ENCODE results near the gene MFSD12. TPM values are rescaled to one million over a fixed set of nuclear protein-coding genes. Genes with fewer than 3 reads are reported as not detected.

MFSD12 gene
- total RNA-seq, 1 experiment from 2014 or later, result 60.6 TPM

- no TSS peak for BruUV-seq (replicated peaks)
- Mint-ChIP-seq H3K9me3 (ENCODE audit: unreplicated experiment) (no peaks in the 10 kb centered on the region), H3K36me3 (ENCODE audit: insufficient read depth, unreplicated experiment) (peaks cover 25% of the 10 kb centered on the region), H3K27ac (ENCODE audit: unreplicated experiment) (no peak overlapping the region), H3K4me3 (ENCODE audit: unreplicated experiment) (no peak overlapping the region), H3K4me1 (ENCODE audit: low read depth, unreplicated experiment) (no peaks in the 10 kb centered on the region), H3K27me3 (ENCODE audit: insufficient read depth, unreplicated experiment) (no peaks in the 10 kb centered on the region)
- no peak for TF ChIP-seq CTCF (IDR thresholded peaks at IDR 0.05; ENCODE audit: insufficient read depth in 1 of 2, low read depth in 1 of 2, low read length in 1 of 2, severe bottlenecking in 1 of 2, unreplicated experiment in 1 of 2)
- ChIA-PET POLR2A (no interaction called here), CTCF (no interaction called here)
- intact Hi-C loops (cut with micrococcal nuclease; ENCODE audit: unreplicated experiment), result no loop called here
- Histone ChIP-seq H3K4me1 (no peaks in the 10 kb centered on the region; the same call in 1 of the 2 replicates), H3K9me3 (no peaks in the 10 kb centered on the region), H3K4me3 (ENCODE audit: low read depth, low read length) (no peak overlapping the region), H3K27me3 (replicated peaks; ENCODE audit: control insufficient read depth, insufficient read depth, low read length) (no peaks in the 10 kb centered on the region), H3K36me3 (ENCODE audit: control insufficient read depth, insufficient read depth, low read length) (peaks cover 1% of the 10 kb centered on the region)
- no peak for DNase-seq
Measured at GRCh38 chr19:3512562-3513228, 44.7 kb downstream of the MFSD12 start.

- Mint-ChIP-seq H3K36me3 (ENCODE audit: insufficient read depth, unreplicated experiment) (peaks cover 31% of the 10 kb centered on the region), H3K27ac (ENCODE audit: unreplicated experiment) (no peak overlapping the region), H3K27me3 (ENCODE audit: insufficient read depth, unreplicated experiment) (no peaks in the 10 kb centered on the region), H3K9me3 (ENCODE audit: unreplicated experiment) (no peaks in the 10 kb centered on the region), H3K4me1 (ENCODE audit: low read depth, unreplicated experiment) (no peaks in the 10 kb centered on the region), H3K4me3 (ENCODE audit: unreplicated experiment) (no peak overlapping the region)
- POLR2A ChIA-PET, result no interaction called here
- no peak for TF ChIP-seq CTCF (IDR thresholded peaks at IDR 0.05; ENCODE audit: insufficient read depth in 1 of 2, low read depth in 1 of 2, low read length in 1 of 2, severe bottlenecking in 1 of 2, unreplicated experiment in 1 of 2)
- Histone ChIP-seq H3K27me3 (replicated peaks; ENCODE audit: control insufficient read depth, insufficient read depth, low read length) (no peaks in the 10 kb centered on the region), H3K36me3 (ENCODE audit: control insufficient read depth, insufficient read depth, low read length) (peaks cover 1% of the 10 kb centered on the region), H3K4me3 (ENCODE audit: low read depth, low read length) (no peak overlapping the region), H3K4me1 (no peaks in the 10 kb centered on the region; the same call in 1 of the 2 replicates), H3K9me3 (no peaks in the 10 kb centered on the region)
- no peak for DNase-seq
- intact Hi-C loops (cut with micrococcal nuclease; ENCODE audit: unreplicated experiment), result no loop called here
- CTCF ChIA-PET, result no interaction called here
- no TSS peak for BruUV-seq (replicated peaks)
Measured at GRCh38 chr19:3511506-3512251, 45.7 kb downstream of the MFSD12 start.

- peaks cover 32% of the 10 kb centered on the region for H3K36me3 Mint-ChIP-seq (ENCODE audit: insufficient read depth, unreplicated experiment)
- H3K4me3 ChIP-seq (ENCODE audit: low read depth, low read length), result no peak overlapping the region
- intact Hi-C loops (cut with micrococcal nuclease; ENCODE audit: unreplicated experiment), result no loop called here
- no peaks in the 10 kb centered on the region for H3K27me3 Mint-ChIP-seq (ENCODE audit: insufficient read depth, unreplicated experiment)
- no peaks in the 10 kb centered on the region for H3K4me1 Mint-ChIP-seq (ENCODE audit: low read depth, unreplicated experiment)
- H3K4me3 Mint-ChIP-seq (ENCODE audit: unreplicated experiment), result no peak overlapping the region
- no TSS peak for BruUV-seq (replicated peaks)
- H3K36me3 ChIP-seq (ENCODE audit: control insufficient read depth, insufficient read depth, low read length), result peaks cover 1% of the 10 kb centered on the region
- ChIA-PET CTCF (no interaction called here), POLR2A (no interaction called here)
- H3K27me3 ChIP-seq (replicated peaks; ENCODE audit: control insufficient read depth, insufficient read depth, low read length), result no peaks in the 10 kb centered on the region
- no peak overlapping the region for H3K27ac Mint-ChIP-seq (ENCODE audit: unreplicated experiment)
- H3K4me1 ChIP-seq, result no peaks in the 10 kb centered on the region; the same call in 1 of the 2 replicates
- no peaks in the 10 kb centered on the region for H3K9me3 Mint-ChIP-seq (ENCODE audit: unreplicated experiment)
- DNase-seq, result no peak
- TF ChIP-seq CTCF (IDR thresholded peaks at IDR 0.05; ENCODE audit: insufficient read depth in 1 of 2, low read depth in 1 of 2, low read length in 1 of 2, severe bottlenecking in 1 of 2, unreplicated experiment in 1 of 2), result no peak
- no peaks in the 10 kb centered on the region for H3K9me3 ChIP-seq
Measured at GRCh38 chr19:3510727-3511126, 46.7 kb downstream of the MFSD12 start.
